GM12878 (cell line): ENCODE results near the gene S100A8.

Experiments
- BACH1 ChIP-seq: fragments of 450-650 bp; IDR thresholded peaks from 2 replicates; pipeline ENCODE4 v1.6.1; 2017; ENCODE audit warnings: mild to moderate bottlenecking, borderline replicate concordance
- CHD4 ChIP-seq: fragments of 200-600 bp; sonication (generic); IDR thresholded peaks from 2 replicates; pipeline ENCODE4 v1.6.1; 2016; ENCODE audit warnings: mild to moderate bottlenecking
- ETV6 ChIP-seq, 2 experiments: fragments of 450-650 bp in 1 of 2; IDR thresholded peaks in 1 of 2; conservative IDR thresholded peaks in 1 of 2; 2 replicates each; pipeline ENCODE4 v1.6.1; 2014; ENCODE audit warnings: antibody characterized with exemption in 1 of 2, borderline replicate concordance in 1 of 2, low read depth in 1 of 2, mild to moderate bottlenecking in 1 of 2, moderate library complexity in 1 of 2
- POLR2AphosphoS5 ChIP-seq: IDR thresholded peaks from 2 replicates; pipeline ENCODE4 v1.6.1; 2011; ENCODE audit warnings: mild to moderate bottlenecking, low read length, inconsistent platforms
- STAT3 ChIP-seq: IDR thresholded peaks from 2 replicates; pipeline ENCODE4 v1.6.1; 2011; ENCODE audit warnings: low read depth, low read length, improper control_type of control experiment
- TF ChIP-seq, protein P1 (sequence below): IDR thresholded peaks from 2 replicates; pipeline ENCODE4 v1.6.1; 2011; ENCODE audit warnings: low read depth, mild to moderate bottlenecking, low read length, moderate library complexity, borderline replicate concordance; ENCODE audit errors: extremely low read depth

DNA sequence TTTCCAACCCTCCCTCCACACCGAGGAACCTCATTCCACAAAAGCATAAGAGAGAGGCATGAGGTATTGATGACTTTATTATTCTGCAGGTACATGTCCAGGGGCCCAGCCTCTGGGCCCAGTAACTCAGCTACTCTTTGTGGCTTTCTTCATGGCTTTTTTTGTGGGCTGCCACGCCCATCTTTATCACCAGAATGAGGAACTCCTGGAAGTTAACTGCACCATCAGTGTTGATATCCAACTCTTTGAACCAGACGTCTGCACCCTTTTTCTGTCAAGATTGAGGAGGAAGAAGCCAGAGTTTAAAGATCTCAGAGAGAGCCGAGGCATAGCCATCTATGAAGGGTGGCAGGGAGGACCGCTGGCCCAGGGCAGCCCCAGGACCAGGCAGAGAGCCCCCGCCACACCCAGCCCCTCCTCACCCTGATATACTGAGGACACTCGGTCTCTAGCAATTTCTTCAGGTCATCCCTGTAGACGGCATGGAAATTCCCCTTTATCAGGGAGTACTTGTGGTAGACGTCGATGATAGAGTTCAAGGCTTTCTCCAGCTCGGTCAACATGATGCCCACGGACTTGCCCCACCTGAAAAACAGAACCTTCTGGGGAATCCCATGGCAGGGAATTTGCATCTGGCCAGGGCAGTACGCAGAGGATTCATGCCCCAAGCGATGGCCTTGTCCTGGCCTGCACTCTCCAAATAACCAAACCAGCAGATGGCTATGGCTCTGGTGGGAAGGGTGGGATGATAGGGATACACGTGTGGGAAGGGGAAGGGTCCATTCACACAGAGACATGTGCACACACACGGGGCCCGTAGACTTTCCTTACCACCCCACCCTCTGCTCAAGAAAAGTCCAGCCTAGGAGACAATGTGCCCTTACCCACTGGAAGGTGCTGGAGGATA lies 647 bp downstream of the S100A8 start:
- no peak for TF ChIP-seq ETV6 (conservative IDR thresholded peaks at IDR 0.05 in 1 of 2, IDR thresholded peaks at IDR 0.05 in 1 of 2; ENCODE audit: borderline replicate concordance in 1 of 2, low read depth in 1 of 2)
- TF ChIP-seq, protein P1, sequence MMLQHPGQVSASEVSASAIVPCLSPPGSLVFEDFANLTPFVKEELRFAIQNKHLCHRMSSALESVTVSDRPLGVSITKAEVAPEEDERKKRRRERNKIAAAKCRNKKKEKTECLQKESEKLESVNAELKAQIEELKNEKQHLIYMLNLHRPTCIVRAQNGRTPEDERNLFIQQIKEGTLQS = no peak
- TF ChIP-seq BACH1 = no peak
- TF ChIP-seq STAT3 = no peak
- TF ChIP-seq POLR2AphosphoS5 = no peak
- TF ChIP-seq CHD4 = no peak
